ENCODE results near the gene MRFAP1L1.
"Not testable (repeated sequence)": the region's sequence is repeated elsewhere in the genome, so short reads cannot be mapped to it uniquely, and the experiment has no call there.

- TF ChIP-seq EZH2, CTCF, EZH2phosphoT487 (IDR thresholded peaks at IDR 0.05): not testable (repeated sequence)
Measured at GRCh38 chr4:6756345-6756744, 46.7 kb upstream of the MRFAP1L1 start.

All from neural progenitor cell (in vitro differentiated cells).